Stimulated activated CD8-positive, alpha-beta memory T cell treated with anti-CD3 and anti-CD28 coated beads, Interleukin-15, amount 100 ng/mL, for 48 hours (primary cell): ENCODE measurements around the gene CHD9NB.
"Not testable (repeated sequence)": the region's sequence is repeated elsewhere in the genome, so short reads cannot be mapped to it uniquely, and the experiment has no call there.

ENCODE experiments used
- DNase-seq, 2 donors: peaks; one replicate each; pipeline ENCODE4 v3.0.0-alpha.2; 2020; ENCODE audit warnings: low read depth in 2 of 2

Gene CHD9NB

DNA sequence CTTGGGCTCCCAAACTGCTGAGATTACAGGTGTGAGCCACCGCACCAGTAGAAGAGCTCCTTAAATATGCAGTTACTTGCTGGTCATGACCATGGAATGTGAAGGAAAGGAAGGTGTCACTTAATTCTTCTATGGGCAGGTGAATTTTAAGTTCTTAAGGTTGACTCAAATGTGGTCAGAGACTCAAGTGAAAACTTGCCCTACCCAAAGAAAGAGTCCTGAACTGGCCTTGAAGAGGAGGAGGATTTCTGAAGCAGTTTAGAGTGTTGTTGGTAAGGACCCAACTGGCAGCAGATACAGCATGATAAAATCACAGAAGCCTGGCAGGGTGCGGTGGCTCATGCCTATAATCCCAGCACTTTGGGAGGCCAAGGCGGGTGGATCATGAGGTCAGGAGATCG is 31.4 kb upstream of the CHD9NB start:
- DNase-seq = no peak

DNA sequence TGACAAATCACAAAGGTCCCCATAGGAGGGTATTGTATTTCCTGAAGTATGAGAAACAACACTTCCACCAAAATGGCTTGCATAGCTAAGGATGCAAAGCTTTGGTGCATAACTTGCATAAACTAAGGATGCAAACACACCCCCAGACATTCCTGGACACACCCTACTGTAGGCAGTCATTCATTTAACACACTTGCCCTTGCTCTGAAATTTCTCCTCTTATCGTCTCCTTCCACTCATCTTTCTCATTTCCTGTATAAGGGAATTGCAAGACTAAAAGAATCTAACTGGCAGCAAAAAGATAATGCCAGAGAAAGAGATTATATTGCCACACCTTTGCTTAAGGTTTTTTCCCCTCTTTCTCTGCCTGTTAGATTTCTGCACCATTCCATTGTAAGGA is 30.4 kb upstream of the CHD9NB start:
- no peak for DNase-seq

DNA sequence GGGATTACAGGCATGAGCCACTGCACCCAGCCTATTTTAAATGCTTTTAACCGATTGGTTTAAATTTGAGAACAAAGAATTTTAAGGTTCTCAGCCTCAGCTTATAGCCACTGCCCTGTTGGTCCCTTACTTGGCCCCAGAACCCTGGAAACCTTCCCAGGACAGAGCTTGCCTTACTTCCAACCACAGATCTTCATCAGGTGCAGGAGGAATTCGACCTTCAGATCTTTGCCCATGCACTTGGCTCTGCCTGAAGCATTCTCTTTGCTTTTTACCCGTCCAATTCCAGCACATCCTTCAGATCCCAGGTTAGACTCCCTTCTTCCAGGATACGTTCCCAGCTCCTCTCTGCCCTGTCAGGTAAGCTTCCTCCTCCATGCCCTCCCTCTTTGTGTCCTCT is 29.8 kb upstream of the CHD9NB start:
- no peak for DNase-seq

DNA sequence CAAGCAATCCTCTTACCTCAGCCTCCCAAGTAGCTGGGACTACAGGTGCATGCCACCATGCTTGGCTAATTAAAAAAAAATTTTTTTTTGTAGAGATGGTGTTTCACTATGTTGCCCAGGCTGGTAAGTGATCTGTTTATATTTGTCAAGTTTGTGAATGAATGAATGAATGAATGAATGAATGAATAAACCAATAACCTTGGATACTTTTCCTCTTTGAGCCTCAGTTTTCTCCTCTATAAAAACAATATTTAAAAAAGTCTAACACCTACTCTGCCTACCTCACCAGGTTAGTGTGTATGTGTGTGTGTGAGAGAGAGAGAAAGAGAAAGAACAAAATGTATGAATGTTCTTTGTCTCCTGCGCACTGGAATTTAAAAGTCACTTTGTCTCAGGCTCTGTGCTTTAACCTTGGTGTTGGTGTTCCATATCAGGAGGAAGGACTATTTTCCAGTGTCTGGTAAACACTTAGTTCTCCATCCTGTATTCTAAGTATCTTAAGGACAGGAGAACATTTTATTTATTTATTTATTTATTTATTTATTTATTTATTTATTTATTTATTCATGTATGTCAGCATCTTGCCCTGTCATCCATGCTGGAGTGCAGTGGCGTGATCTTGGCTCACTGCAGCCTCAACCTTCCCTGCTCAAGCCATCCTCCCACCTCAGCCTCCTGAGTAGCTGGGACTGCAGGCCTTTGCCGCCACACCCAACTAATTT is 29.1 kb upstream of the CHD9NB start:
- no peak for DNase-seq

DNA sequence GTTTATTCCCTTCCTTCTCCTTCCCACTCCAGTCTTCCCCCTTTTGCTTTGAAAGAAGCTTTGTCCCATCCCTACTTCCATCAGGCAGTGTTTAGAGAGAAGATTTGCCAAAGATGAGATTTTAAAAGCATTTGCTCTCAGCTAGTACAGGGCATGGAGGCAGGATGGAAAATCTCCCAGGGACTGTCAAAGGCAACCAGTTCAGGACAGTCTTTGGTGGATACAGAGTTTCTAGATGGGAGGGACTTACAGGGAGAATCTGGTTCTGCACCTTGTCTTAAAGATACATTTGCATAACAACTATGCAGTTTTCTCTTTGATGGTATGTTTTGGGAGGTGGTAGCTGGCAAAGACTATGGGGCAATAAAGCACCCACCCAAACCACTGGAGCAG is 28.3 kb upstream of the CHD9NB start:
- no peak for DNase-seq

DNA sequence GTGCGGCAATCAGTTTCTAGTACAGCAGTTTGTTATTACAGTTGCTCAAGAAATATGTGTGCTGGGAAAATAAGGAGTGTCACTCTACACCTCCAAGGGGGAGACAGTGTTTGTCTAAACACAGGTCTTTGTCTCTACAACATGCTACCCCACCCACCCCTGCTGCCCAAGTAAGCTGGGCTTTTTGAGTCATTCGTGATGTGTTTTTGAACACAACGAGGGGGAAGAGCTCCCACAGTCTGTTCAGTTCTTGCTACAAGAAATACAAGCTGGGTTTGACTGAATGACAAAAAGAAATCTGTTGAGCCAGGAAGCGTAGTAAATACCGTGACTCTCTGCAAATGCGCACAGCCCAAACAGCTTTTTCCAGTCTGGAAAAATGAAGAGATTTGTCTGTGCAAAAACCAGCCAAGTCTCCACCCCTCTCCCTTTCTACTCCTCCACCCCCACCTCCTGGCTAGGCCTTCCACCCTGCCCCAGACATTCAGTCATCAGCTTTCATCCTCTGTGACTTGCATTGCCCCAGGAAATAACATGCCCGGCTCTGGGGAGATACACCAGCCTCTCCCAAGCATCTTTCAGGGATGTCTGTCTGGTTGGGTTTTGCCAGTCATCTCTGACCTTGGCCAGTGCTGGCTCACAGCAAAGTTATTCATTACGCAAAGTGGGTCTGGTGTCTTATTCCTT is 27.8 kb upstream of the CHD9NB start:
- DNase-seq = no peak

DNA sequence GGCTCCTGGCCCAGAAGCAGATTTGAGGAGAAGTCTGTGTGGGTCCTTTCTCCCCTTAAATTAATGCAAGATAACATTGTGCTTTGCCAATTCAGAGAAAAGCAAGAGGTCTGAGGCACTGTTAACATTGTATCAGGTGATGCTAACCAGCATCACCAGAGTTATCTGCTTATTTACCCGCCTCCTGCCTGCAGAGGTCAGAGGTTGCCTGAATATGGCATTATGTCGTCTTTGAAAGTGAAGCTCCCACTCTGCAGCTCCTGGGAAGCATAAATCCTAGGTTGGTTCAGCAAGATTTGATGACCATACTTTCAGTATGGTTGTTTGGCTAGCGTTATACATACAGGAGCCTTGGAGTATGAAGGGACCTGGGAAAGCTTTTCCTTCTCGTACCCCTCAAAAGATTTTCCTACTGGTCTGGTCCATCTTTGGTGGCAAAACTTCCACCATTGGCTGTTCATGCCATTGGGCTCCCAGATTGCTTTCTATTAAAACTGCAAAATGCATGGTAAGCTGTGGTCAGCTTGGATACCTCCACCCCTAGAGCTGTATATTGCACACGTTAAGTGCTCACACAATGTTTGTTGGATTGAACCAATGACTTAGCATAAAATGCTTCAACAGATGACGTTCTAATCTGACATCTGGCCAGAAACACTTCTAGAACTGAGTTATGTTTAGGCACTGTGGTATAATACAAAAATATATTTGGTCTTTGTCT is 26.2 kb upstream of the CHD9NB start:
- DNase-seq = no peak

DNA sequence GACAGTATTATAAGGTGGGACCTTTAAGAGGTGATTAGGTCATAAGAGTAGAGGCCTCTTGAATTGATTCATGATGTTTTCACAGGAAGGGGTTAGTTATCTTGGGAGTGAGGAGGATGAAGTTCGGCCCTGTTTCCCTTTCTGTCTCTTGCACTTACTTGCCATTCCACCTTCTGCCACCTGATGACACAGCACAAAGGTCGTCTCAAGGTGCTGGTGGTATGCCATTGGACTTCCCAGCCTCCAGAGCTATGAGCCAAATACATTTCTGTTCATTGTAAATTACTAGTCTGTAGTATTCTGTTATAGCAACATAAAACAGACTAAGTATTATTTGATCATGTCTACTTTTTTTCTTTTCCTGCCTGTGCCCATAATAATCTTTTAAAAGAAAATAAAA is 25.6 kb upstream of the CHD9NB start:
- DNase-seq = no peak

DNA sequence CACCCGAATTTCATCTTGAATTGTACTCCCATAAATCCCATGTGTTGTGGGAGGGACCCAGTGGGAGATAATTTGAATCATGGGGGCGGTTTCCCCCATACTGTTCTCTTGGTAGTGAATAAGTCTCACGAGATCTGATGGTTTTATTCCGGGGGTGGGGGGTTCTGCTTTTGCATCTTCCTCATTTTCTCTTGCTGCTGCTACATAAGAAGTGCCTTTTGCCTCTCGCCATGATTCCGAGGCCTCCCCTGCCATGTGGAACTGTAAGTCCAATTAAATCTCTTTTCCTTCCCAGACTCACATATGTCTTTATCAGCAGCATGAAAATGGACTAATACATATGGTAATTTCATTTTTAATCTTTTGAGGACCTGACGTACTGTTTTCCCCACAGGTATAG is 22.8 kb upstream of the CHD9NB start:
- DNase-seq = not testable (repeated sequence)

DNA sequence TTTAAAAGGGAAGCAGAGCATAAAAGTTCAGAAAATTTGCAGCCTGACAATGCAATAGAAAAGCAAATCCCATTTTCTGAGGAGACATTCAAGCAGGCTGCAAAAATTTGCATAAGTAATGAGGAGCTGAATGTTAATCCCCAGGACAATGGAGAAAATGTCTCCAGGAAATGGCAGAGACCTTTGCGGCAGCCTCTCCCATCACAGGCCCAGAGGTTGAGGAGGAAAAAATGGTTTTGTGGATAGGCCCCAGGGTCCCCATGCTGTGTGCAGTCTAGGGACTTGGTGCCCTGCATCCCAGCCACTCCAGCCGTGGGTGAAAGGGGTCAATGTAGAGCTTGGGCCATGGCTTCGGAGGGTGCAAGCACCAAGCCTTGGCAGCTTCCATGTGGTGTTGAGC is 21.6 kb upstream of the CHD9NB start:
- not testable (repeated sequence) for DNase-seq

DNA sequence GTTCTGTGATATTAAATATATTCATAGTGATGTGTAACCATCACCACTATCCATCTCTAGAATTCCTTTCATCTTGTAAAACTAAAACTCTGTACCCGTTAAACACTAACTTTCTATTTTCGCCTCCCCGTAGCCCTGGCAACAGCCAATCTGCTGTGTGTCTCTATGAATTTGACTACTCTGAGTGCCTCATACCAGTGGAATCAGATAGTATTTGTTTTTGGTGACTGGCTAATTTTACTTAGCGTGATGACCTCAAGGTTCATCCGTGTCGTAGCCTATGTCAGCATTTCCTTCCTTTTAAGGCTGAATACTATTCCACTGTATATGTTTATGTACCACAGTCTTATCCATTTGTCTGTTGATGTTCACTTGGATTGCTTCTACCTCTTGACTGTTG is 20.3 kb upstream of the CHD9NB start:
- no peak for DNase-seq

DNA sequence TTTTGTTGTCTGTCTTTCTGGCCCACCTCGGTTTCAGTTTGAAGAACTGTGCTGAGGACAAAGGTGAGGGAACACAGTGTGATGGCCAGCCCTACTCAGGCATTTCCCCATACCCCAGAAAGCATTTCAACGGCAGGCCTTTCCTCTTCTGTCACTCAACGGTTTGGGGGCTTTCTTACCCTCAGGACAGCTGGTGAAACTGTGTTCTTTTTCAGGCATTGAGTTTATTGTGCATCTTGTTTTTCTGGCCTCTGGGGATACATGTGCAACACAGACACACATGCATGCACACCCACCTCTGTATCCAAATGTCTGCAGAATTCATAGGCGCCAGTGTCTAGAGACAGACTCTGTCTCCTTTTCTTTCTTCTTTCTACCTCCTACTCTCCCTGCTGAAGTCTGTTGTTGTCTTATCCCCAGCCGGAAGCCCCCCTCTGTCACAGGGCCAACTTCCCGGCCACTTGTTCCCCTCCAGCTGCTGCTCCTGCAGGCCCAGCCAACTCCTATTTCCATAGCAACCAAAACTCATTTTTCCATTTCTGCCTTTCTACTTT is 19.1 kb upstream of the CHD9NB start:
- DNase-seq = no peak

DNA sequence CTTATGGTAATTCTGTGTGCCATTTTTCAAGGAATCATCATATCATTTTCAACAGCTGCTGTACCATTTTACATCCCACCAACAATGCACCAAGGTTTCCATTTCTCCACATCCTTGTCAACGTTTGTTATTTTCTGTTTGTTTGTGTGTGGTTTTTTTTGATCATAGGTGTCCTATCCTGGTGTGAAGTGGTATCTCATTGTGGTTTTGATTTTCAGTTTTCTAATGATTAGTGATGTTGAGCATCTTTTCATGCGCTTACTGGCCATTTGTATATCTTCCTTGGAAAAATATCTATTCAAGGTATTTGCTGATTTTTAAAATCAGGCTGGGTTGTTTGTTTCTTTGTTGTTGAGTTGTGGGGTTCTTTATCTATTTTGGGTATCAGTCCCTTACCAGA is 17.1 kb upstream of the CHD9NB start:
- DNase-seq = no peak

DNA sequence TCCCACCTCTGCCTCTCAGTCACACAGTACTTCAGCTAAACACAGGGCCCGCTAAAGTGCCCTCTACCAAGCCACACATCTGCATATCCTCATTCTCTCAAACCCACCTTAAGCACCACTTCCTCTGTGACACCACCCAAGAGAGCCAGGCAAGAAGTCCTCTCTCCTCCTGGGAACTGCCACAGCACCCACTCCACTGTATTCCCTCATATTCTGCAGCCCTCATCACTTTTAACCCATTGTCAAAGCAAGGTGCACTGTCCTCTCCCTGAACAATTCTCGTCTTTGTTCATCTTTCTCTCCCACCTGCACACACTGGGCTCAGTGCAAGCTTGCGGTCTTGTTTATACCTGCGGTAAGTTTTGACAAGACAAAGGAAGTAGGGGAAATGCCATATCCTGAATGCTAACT is 15.7 kb upstream of the CHD9NB start:
- DNase-seq = no peak

DNA sequence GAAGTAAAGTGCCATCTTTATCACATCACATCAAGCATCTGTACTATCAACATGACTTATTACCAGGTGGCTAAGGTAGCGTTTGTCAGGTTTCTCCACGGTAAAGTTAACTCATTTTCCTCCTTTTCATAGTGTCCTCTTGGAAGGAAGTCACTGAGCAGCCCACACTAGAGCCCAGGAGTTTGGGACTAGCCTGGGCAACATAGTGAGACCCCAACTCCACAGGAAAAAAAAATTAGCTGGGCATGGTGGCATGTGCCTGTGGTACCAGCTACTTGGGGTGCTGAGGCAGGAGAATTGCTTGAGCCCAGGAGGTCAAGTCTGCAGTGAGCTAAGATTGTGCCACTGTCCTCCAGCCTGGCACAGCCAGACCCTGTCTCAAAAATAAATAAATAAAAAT is 15.0 kb upstream of the CHD9NB start:
- no peak for DNase-seq

DNA sequence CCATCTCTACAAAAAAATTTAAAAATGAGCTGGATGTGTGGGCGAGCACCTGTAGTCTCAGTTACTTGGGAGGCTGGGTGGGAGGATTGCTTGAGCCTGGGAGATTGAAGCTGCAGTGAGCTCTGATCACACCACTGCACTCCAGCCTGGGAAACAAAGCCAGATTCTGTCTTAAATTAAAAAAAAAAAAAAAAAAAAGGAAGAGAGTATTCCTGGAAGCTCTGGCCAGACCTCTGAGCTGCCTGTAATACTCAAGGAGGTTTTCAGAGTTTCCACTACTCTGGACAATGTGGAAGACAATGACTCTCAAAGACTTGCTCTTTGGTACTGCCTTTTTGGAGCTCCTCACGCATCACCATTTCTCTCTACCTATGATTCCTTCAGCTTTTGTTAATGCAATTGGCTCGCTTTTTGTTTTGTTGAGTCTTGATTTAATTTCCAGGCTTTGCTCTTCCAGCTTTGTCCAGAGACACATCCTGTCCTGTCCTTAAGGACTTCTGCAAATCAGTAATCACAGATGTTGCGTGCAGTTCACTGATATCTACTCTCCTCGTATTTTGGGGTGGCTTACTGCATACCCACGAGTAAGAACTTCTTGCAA is 12.9 kb upstream of the CHD9NB start:
- DNase-seq = no peak

DNA sequence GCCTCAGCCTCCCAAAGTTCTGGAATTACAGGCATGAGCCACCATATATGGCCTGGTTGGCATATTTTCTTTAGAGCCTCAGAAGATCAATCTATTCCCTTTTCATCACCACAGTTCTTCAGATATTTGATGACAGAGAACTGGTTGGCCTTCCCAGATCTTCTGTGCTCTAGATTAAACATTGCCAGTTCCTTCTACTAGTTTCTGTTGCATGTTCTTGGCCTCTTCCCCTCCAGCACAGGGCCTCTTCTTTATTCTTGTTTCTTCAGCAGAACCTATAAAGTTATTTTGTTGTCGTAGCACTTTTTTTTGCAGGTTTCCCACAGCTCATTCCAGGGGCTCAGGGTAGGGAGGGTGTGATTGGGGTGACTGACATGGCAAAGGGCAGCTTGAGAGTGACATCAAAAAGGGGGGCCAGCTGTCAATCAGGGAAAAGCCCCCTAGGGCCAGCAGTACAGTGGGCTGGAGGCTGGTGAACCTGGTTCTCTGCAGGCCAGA is 11.4 kb upstream of the CHD9NB start:
- no peak for DNase-seq

DNA sequence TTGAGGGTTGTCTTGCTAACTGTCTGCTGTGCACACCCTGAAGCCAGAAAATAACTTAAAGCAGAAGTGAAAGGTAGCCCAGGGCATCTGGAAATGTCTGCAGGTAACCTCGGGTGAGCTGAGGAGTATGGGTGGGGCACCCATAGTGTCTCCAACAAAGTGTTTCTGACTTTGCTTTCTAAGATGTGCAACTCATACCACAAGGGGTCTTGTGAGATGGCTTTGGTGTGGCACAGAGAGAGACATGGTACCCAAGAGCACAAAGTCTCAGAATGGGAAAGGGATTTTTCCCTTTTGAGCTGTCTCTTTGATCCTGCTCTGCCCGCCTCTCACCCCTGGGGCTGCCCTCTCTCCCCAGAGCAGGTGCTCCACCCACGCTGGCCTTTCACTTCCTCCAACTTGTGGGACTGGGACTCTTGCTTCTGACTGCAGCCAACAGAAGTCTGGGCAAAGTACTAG is 9.0 kb upstream of the CHD9NB start:
- peak; percentile 34 to 44 for DNase-seq

DNA sequence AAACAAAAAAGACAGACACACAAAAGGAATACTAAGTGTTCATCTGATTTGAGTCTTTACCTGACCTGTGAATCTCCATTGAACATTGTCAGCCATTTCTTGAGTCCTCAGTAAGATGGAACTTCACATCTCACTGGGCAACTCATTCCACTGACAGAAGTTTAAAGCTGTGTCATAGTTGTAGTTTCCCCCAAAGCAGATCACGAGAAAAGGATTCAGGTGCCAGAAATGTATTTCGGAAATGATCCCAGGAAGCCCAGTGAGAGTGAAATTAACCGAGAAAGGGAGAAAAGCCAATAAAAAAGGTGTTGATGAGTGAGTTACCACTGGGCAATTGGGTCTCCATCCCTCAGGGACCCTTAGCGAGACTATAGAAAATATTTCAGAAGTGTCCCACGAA is 8.6 kb upstream of the CHD9NB start:
- DNase-seq = no peak

DNA sequence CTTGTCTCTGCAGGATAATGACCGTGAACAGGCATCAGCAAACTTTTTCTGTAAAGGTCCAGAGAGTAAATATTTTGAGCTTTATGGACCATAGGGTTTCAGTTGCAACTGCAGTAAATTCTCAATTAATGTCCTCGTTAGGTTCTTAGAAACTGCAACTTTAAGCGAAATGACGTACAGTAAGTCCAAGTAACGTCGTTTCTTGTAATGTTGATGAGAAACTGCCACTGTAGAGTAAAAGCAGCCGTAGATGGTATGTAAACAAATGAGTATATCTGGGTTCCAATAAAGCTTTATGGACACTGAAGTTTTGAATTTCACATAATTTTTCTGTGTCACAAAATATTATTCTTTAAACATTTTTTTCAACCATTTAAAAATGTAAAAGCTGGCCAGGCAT is 7.0 kb upstream of the CHD9NB start:
- no peak for DNase-seq

DNA sequence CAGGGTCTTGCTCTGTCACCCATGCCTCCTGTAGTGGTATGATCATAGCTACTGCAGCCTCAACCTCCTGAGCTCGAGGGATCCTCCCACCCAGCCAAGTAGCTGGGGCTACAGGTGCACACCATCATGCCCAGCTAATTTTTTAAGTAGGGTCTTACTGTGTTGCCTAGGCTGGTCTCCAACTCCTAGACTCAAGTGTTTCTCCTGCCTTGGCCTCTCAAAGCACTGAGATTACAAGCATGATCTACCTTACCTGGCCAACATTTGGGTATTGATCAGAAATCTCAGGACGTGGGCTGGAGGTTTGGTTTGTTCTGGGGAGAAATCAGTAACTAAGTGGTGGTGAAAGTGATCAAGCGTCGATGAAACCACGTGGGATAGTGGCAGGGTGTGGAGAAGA is 6.2 kb upstream of the CHD9NB start:
- DNase-seq = no peak

DNA sequence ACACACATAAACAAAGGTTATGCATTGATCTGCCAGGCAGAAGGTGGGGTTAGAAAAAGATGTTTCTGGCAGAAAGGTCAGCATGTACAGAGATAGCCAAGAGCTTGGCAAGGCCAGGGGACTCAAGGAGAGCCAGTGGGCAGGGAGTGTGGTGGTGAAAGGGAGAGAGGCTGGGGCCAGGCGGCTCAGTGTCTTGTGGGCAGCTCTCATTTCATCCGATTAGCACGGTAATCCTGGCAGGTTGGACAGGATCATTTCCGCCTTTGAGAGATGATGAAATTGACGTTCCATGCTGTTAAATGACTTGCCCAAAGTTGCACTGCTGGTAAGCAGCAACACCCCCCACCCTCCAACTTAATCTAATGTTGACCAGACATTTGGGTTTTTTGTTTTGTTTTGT is 5.7 kb upstream of the CHD9NB start:
- DNase-seq = no peak
